ENCODE results near the gene MYO15A.
A peak's percentile ranks its signal among the peaks of the same experiment; 100 is the strongest.

Gene MYO15A

DNA sequence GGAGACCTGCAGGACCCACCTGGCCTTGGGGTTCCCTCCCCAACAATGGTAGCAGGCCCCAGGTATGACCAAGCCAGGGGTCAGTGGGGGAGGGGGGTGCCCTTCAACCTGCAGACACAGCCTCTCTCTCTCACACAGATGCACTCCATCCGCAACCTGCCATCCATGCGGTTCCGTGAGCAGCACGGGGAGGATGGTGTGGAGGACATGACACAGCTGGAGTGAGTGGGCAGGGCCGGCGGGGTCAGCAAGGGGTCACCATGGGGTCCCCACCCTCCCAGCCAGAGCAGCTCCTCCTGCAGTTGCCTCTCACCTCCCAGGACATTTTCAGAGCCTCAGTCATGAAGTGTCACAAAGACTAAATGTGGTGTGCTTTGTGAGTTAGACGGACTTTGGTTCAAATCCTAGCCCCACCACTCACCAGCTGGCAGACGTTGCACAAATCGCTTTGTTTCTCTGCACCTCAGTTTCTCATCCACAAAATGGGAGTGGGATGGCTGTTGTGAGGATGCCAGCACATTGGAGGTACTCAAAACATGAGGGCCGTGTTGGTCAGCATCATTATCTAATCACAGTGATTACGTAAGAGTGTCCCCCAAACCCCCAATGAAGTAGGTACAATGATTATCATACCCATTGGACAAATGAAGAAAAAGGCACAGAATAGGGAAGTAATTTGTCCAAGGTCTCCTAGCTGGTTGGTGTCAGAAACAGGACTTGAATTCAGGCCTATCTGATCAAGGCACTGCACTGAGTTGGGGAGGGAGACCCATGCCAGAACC, 16.0 kb downstream of the MYO15A start:
- no peak for DNase-seq

- peak in 12 of 51 donors; percentile 6 to 53 (median 30) for DNase-seq
Observed at GRCh38 chr17:18129041-18129502, 20.5 kb downstream of the MYO15A start.

DNA sequence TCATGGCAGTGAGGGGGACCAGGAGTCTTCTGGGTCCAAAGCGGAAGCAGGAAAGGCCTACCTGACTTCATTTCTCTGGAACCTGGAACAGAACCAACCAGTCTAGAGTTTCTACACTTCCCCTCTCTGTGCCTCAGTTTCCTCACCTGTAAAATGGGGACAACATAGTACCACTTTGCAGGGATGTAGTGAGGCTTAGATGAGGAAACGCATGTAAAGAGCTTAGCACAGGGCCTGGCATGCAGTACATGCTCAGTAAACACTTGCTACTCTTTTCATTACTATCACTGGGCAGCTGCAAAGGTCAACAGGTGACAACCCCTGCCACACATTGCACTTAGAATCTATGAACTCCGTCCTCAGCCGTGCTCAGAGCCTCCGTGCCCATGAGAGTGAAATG, 24.2 kb downstream of the MYO15A start:
- no peak for DNase-seq

GRCh38 chr17:18136357-18136756, 27.8 kb downstream of the MYO15A start:
- no peak for DNase-seq

GRCh38 chr17:18138065-18138749, 29.7 kb downstream of the MYO15A start:
- DNase-seq: no peak

- no peak for DNase-seq
Observed at GRCh38 chr17:18139092-18139491, 30.5 kb downstream of the MYO15A start.

DNA sequence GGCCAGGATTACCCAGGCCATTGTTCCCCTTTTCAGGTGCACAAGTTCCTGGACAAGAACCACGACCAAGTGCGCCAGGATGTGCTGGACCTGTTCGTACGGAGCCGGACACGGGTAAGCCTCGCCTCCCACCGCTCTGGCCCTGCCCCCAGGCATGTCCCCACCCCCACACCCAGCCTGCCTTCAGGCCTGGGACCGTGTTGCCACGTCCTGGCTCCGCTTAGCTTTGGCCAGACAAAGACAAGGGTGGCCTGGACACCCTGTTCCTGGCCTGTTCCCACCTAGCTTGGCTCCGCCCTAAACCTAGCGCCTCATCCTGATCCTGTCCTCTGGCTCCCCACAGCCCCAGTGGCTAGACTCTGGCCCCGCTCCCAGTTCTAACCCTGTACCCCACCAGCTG, 30.9 kb downstream of the MYO15A start:
- DNase-seq: no peak

- DNase-seq: no peak
Observed at GRCh38 chr17:18139949-18140348, 31.4 kb downstream of the MYO15A start.

GRCh38 chr17:18140648-18141047, 32.1 kb downstream of the MYO15A start:
- no peak for DNase-seq

DNA sequence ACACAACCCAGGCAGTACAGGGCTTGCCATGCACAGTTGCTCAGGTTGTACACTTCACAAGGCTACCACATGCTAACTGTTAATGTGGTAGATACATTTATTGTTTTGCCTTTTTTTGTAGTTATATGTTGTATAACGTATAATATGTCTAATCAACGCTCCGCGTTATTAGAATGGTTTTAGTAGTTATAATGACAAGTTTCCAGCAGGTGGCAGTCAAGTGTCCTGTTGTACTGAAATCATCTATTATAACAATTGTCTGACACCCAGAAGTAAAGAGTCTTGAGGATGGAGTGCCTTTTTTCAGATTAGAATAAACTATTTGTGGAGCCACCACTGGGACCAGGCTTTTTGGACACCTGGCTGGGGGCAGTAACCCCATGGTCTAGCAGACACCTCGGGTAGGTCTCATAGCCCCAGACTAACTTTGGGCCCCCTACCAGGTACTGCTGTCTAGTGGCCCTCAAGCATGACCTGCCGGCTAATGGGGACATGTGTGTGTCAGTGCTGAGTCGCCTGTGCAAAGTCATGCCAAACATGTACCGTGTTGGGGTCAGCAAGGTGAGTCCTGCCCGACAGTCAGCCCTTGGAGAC, 32.8 kb downstream of the MYO15A start:
- DNase-seq: peak in 5 of 51 donors; percentile 7 to 45 (median 23)

- no peak for DNase-seq
Observed at GRCh38 chr17:18142417-18142816, 33.9 kb downstream of the MYO15A start.

- DNase-seq: no peak
Observed at GRCh38 chr17:18143044-18143936, 34.7 kb downstream of the MYO15A start.

DNA sequence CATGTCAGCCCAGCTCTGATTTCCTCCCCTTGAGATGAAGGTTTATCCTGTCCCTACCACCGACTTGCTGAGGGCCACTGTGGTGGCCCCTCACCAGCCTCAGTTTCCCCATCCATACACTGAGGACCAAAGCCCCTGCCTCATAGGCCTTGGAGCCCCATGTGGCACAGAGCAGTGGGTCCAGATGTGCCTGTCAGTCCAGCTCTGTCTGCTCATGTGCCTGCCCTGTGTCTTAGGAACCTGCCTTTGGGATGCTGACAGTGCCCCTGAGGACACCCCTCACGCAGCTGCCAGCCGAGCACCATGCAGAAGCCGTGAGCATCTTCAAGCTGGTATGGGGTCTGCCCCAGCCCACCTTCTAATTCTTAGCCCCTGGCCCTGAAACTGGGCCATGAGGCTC, 35.7 kb downstream of the MYO15A start:
- DNase-seq: no peak

DNA sequence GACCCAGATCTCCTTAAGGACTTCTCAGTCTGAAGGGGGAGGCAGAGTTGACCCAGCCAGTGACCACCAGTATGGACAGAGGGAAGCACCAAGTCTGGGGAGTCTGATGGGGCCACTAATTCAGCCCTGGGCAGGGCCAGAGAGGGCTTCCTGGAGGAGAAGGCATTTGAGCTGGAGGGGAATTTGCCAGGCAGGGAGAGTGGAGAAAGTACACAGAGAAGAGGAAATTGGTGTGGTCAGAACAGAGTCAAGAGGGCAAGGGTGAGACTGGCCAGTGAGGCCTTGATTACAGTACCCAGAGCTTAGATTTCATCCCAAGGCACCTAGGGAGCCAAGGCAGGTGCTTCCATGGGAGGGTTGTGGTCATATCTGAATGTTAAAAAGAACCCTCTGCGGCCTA, 36.3 kb downstream of the MYO15A start:
- DNase-seq: no peak

DNA sequence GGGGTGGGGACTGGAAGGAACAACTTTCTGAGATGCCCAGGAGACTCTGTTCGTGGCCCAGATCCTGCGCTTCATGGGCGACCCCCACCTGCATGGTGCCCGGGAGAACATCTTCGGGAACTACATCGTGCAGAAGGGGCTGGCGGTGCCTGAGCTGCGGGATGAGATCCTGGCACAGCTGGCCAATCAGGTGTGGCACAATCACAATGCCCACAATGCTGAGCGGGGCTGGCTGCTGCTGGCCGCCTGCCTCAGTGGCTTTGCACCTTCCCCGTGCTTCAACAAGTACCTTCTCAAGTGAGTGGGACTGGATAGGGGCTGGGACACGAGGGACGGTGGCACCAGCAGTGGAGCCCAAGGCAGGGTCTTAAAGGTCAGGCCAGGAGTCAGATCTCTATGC, 37.3 kb downstream of the MYO15A start:
- no peak for DNase-seq

DNA sequence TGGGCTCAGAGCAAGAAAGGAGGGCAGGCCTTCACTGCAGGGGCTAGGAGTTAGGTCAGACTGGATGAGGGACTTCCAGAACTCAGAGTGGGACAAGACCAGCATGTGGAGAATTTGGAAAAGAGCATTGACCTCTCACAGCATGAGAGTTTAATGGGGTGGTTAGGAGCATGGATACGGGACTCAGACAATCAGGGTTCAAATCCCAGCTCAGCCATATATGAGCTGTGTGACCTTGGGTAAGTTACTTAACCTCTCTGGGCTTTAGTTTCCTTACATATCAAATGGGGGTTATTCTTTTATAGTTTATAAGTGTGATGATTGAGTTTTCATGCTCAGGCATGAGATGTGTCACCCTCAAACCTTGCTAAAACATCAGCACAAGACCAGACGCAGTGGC, 37.7 kb downstream of the MYO15A start:
- DNase-seq: no peak

DNA sequence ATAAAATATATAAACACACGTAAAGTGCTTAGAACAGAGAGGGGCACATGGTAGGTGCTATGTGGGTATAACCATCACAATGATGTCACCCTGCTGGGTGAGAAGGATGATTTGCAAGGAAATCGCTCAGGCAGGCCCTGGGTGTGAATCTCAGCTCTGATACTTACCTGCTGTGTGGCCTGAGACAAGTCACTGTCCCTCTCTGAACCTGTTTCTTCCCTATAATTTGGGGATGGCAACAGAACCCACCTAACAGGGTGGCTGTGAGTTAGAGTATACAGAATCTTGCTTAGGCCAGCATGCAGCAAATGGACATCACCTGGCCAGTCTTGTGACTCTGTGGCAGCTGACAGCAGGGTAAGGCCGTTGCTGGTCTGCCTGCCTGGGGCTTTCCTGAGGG, 38.4 kb downstream of the MYO15A start:
- DNase-seq: no peak

- no peak for DNase-seq
Observed at GRCh38 chr17:18148586-18148985, 40.0 kb downstream of the MYO15A start.

DNA sequence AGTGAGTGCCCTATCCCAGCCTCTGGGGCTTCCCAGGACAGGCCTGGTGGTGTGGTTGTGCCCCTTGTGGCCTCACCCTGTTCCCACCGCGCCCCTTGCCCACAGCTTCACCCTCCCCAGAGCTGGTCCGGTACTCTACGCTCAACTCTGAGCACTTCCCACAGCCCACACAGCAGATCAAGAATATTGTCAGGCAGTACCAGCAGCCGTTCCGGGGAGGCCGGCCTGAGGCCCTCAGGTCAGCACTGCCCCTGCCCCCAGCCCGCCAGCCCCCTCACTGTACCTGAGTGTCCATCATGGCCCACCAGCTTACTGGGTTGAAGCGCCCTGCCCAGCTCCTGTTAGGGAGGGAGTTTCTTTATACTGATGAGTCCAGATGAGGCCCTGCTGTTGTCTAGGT, 42.7 kb downstream of the MYO15A start:
- no peak for DNase-seq

GRCh38 chr17:18155179-18155578, 46.6 kb downstream of the MYO15A start:
- DNase-seq: no peak

DNA sequence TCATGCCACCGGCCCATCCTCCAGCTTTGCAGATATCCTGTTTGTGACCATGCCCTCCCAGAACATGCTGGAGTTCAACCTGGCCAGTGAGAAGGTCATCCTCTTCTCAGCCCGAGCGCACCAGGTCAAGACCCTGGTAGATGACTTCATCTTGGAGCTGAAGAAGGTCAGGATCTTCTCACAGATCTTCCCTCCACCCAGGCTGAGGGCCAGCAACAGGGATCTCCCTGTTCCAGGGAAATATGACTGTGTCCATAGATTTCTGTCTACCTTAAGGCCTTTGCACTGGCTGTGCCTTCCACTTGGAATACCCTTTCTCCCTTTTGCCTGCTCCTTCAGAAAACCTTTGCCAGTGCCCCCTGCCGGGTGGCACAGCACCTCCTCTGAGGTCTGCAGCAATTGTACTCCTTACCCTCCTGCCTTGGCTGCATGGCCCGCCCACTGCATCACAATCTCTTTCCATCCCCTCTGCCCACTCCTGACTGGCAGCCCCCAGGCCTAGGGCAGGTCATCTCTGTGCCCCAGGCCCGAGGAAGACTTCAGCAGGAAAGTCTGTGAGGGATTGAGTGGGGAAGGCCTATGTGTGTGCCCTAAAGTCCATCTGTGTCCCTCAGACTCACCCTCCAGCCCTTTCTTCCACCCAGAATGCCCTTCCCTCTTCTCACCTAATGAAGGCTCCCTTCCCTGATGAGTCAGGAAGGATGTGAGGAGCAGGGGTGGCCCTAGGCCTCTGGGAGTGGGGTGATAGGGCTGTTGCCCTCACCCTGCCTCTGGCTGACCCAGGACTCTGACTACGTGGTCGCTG, 47.8 kb downstream of the MYO15A start:
- DNase-seq: no peak
